Smooth muscle cell (in vitro differentiated cells): ENCODE results near the gene PTPRM. TPM values are rescaled to one million over a fixed set of nuclear protein-coding genes. Genes with fewer than 3 reads are reported as not detected.

Experiments used
- DNase-seq: peaks from one replicate; lab custom pipeline; 2025; ENCODE audit not compliant: unreplicated experiment; lab: John Stamatoyannopoulos, UW
- H2AFZ ChIP-seq: fragments of 200-600 bp; sonication (generic); 2 replicates; pipeline ENCODE4 v1.6.0; 2016; ENCODE audit warnings: antibody characterized with exemption, low read depth, mild to moderate bottlenecking
- H3F3A ChIP-seq: fragments of 200-600 bp; sonication (generic); 2 replicates; pipeline ENCODE4 v1.6.0; 2017; ENCODE audit warnings: antibody characterized with exemption, low read depth
- H3K27ac ChIP-seq: fragments of 200-600 bp; sonication (generic); 2 replicates; pipeline ENCODE4 v1.5.1; 2016; ENCODE audit warnings: low read depth, mild to moderate bottlenecking
- H3K27me3 ChIP-seq: fragments of 200-600 bp; sonication (generic); 2 replicates; pipeline ENCODE4 v1.6.1; 2016; ENCODE audit warnings: low read depth, mild to moderate bottlenecking
- H3K36me3 ChIP-seq: fragments of 200-600 bp; sonication (generic); 2 replicates; pipeline ENCODE4 v1.5.1; 2016; ENCODE audit warnings: low read depth
- H3K4me1 ChIP-seq: fragments of 200-600 bp; sonication (generic); 2 replicates; pipeline ENCODE4 v1.5.1; 2016; ENCODE audit warnings: low read depth
- H3K4me2 ChIP-seq: fragments of 200-600 bp; sonication (generic); 2 replicates; pipeline ENCODE4 v1.6.0; 2016; ENCODE audit warnings: mild to moderate bottlenecking
- H3K4me3 ChIP-seq: fragments of 200-600 bp; sonication (generic); 2 replicates; pipeline ENCODE4 v1.5.1; 2016; ENCODE audit warnings: mild to moderate bottlenecking
- H3K79me2 ChIP-seq: fragments of 200-600 bp; sonication (generic); 2 replicates; pipeline ENCODE4 v1.6.0; 2016; ENCODE audit warnings: low read depth, mild to moderate bottlenecking
- H3K9ac ChIP-seq: fragments of 200-600 bp; sonication (generic); 2 replicates; pipeline ENCODE4 v1.6.0; 2016; ENCODE audit warnings: low read depth
- H3K9me3 ChIP-seq: fragments of 200-600 bp; sonication (generic); replicated peaks from 2 replicates; pipeline ENCODE4 v1.5.1; 2016; ENCODE audit warnings: low read depth
- H4K20me1 ChIP-seq: fragments of 200-600 bp; sonication (generic); 2 replicates; pipeline ENCODE4 v1.6.0; 2016; ENCODE audit warnings: low read depth
- WGBS: methylation state at CpG from one replicate; pipeline ENCODE4 v1.1.7; 2016; ENCODE audit warnings: low lambda C conversion rate; 5-methylcytosine and 5-hydroxymethylcytosine counted together
- polyA plus RNA-seq: library from polyadenylated mRNA; unstranded; fragments of >200 nt; fragmentation: Nextera tagmentation; extraction: Ambion mirVana; gene quantifications from 2 replicates; pipeline ENCODE4 v1.2.1, GENCODE V29; 2016
- total RNA-seq: library from RNA; depleted of rRNA; stranded (reverse); fragments of >200 nt; gene quantifications from 2 replicates; pipeline ENCODE4 v1.2.3, GENCODE V29; 2014
- TF ChIP-seq, protein P1 (sequence below): fragments of 200-600 bp; sonication (generic); IDR thresholded peaks from 2 replicates; pipeline ENCODE4 v1.5.1; 2017; ENCODE audit warnings: borderline replicate concordance, mild to moderate bottlenecking, antibody characterized with exemption; ENCODE audit not compliant: insufficient read depth, poor library complexity, severe bottlenecking

The PTPRM gene
- total and polyA plus RNA-seq, 2 experiments from 2014 or later: 57.5 to 115 TPM

DNA sequence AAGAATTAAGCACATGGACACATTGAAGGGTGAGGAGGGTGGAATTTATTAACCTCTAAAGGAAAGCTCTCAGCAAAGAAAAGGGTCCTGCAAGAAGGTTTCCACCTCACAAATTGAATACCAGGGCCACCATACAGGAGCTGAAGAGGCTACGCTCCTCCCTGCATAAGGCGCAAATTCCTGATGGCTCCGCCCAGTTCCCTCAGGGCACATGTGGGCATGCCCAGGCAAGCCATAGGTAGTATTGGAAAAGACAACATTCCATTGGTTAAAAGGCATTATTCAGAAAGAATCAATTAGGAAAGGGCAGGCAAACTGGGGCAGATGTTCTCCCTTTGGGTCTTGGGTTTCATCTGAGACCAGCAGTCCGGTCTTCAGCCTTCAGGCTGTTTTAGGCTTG lies 161.2 kb downstream of the PTPRM start:
- H3K9me3 ChIP-seq: no peaks in the 10 kb centered on the region
- no peak overlapping the region for H3K4me2 ChIP-seq
- DNase-seq: no peak
- H4K20me1 ChIP-seq: peaks cover 25% of the 10 kb centered on the region
- H3K36me3 ChIP-seq: no peaks in the 10 kb centered on the region
- no peaks in the 10 kb centered on the region for H3K27me3 ChIP-seq
- peaks cover 2% of the 10 kb centered on the region for H3K4me1 ChIP-seq
- no peak overlapping the region for H3K27ac ChIP-seq
- TF ChIP-seq, protein P1, sequence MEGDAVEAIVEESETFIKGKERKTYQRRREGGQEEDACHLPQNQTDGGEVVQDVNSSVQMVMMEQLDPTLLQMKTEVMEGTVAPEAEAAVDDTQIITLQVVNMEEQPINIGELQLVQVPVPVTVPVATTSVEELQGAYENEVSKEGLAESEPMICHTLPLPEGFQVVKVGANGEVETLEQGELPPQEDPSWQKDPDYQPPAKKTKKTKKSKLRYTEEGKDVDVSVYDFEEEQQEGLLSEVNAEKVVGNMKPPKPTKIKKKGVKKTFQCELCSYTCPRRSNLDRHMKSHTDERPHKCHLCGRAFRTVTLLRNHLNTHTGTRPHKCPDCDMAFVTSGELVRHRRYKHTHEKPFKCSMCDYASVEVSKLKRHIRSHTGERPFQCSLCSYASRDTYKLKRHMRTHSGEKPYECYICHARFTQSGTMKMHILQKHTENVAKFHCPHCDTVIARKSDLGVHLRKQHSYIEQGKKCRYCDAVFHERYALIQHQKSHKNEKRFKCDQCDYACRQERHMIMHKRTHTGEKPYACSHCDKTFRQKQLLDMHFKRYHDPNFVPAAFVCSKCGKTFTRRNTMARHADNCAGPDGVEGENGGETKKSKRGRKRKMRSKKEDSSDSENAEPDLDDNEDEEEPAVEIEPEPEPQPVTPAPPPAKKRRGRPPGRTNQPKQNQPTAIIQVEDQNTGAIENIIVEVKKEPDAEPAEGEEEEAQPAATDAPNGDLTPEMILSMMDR: no peak
- 94% methylated on average over 4 of the region's 4 CpGs for WGBS
- H3K79me2 ChIP-seq: peaks cover 53% of the 10 kb centered on the region
- no peak overlapping the region for H3K9ac ChIP-seq
- H3K4me3 ChIP-seq: no peak overlapping the region
- H2AFZ ChIP-seq: no peak overlapping the region
- H3F3A ChIP-seq: no peaks in the 10 kb centered on the region

DNA sequence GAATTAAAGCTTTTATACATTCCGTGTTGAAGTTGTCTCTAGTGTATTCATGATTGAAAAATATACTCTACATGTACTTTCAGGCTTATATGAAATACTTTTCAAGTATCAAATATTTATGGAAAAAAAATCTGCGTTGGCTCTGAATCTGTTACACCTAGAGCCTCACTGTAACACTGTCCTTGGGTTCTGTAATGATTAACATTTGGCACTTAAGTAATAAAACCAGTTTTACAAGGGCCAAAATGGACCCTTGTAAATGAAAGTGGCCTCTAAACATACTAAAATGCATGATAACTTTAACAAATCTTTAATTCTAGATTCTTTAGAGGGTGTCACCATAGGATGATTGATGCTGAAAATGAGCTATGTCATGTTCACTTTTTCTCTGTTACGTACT lies 162.8 kb downstream of the PTPRM start:
- 83% methylated on average over 3 of the region's 3 CpGs for WGBS
- Histone ChIP-seq H2AFZ (no peak overlapping the region), H3K27me3 (no peaks in the 10 kb centered on the region), H4K20me1 (peaks cover 13% of the 10 kb centered on the region), H3K36me3 (no peaks in the 10 kb centered on the region), H3K4me3 (no peak overlapping the region), H3K9me3 (no peaks in the 10 kb centered on the region), H3K27ac (no peak overlapping the region), H3K79me2 (peaks cover 48% of the 10 kb centered on the region), H3F3A (no peaks in the 10 kb centered on the region), H3K4me2 (no peak overlapping the region), H3K9ac (no peak overlapping the region), H3K4me1 (no peaks in the 10 kb centered on the region)
- TF ChIP-seq, protein P1: no peak
- DNase-seq: no peak

DNA sequence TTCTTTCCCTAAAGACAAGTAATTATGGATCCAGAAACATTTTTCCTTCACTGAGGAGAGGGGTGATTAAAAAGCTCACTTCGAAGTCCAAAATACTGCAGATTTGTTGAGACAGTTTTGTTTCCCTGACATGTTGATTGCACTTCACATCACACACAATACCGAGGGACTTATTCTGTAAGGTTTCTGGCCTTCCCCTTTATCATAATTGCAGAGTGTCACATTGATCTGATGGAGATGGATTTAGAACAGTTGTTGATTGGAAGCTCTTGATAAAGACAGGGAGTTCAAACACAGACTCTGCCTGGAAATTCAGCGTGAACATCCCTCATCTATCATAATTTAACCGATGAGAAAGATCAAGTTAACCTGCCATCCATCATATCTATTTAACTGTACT lies 163.6 kb downstream of the PTPRM start:
- H3K27me3 ChIP-seq: no peaks in the 10 kb centered on the region
- no peak overlapping the region for H3K4me2 ChIP-seq
- no peak overlapping the region for H2AFZ ChIP-seq
- no peak overlapping the region for H3K9ac ChIP-seq
- H3K9me3 ChIP-seq: no peaks in the 10 kb centered on the region
- no peak overlapping the region for H3K4me3 ChIP-seq
- DNase-seq: no peak
- no peaks in the 10 kb centered on the region for H3F3A ChIP-seq
- H3K4me1 ChIP-seq: peaks cover 4% of the 10 kb centered on the region
- H3K79me2 ChIP-seq: peaks cover 57% of the 10 kb centered on the region
- 80% methylated on average over 4 of the region's 4 CpGs for WGBS
- no peak overlapping the region for H3K27ac ChIP-seq
- H4K20me1 ChIP-seq: peaks cover 12% of the 10 kb centered on the region
- TF ChIP-seq, protein P1: no peak
- H3K36me3 ChIP-seq: no peaks in the 10 kb centered on the region

DNA sequence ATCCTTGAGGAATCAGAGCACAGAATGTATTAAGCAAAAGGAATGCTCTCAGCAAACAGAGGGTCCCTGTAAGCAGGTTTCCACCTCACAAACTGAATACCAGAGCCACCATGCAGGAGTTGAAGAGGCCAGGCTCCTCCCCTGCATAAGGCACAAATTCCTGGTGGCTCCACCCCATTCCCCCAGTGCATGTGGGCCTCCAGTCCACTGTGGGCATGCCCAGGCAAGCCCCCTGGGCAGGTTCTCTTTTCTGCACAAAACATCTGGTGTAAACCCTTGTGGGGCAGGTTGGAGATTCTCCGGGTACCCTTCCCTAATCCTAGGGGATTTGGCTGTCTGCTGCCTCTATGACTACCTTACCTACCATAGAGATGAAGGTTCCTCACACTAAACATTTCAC lies 166.5 kb downstream of the PTPRM start:
- H3K36me3 ChIP-seq: no peaks in the 10 kb centered on the region
- no peaks in the 10 kb centered on the region for H3K9me3 ChIP-seq
- H2AFZ ChIP-seq: no peak overlapping the region
- TF ChIP-seq, protein P1: no peak
- H3K4me3 ChIP-seq: no peak overlapping the region
- no peaks in the 10 kb centered on the region for H3K27me3 ChIP-seq
- DNase-seq: no peak
- WGBS: 60% methylated on average over 1 of the region's 1 CpG
- H3F3A ChIP-seq: no peaks in the 10 kb centered on the region
- no peak overlapping the region for H3K9ac ChIP-seq
- no peak overlapping the region for H3K4me2 ChIP-seq
- peaks cover 9% of the 10 kb centered on the region for H4K20me1 ChIP-seq
- peak overlapping the region; percentile 46 for H3K27ac ChIP-seq
- peaks cover 4% of the 10 kb centered on the region for H3K4me1 ChIP-seq
- peaks cover 49% of the 10 kb centered on the region for H3K79me2 ChIP-seq
